PFSK-1 (cell line): ENCODE measurements around the gene DRAXIN.

ENCODE experiments used
- POLR2AphosphoS5 ChIP-seq: IDR thresholded peaks from 2 replicates; pipeline ENCODE4 v1.6.1; 2012; ENCODE audit warnings: low read depth, mild to moderate bottlenecking, control low read depth, low read length, moderate library complexity
- TAF1 ChIP-seq: IDR thresholded peaks from 2 replicates; pipeline ENCODE4 v1.6.1; 2012; ENCODE audit warnings: low read length, control low read depth, borderline replicate concordance; ENCODE audit not compliant: insufficient read depth
- TF ChIP-seq, protein P1 (sequence below), 2 experiments: IDR thresholded peaks; 2 replicates each; pipeline versions ENCODE4 v1.6.1 to v1.8.0; 2011 to 2012; ENCODE audit warnings: low read depth in 2 of 2, low read length in 2 of 2, control low read depth in 1 of 2, inconsistent platforms in 1 of 2, mild to moderate bottlenecking in 1 of 2, moderate library complexity in 1 of 2; ENCODE audit not compliant: insufficient read depth in 1 of 2

- TF ChIP-seq, protein P1, sequence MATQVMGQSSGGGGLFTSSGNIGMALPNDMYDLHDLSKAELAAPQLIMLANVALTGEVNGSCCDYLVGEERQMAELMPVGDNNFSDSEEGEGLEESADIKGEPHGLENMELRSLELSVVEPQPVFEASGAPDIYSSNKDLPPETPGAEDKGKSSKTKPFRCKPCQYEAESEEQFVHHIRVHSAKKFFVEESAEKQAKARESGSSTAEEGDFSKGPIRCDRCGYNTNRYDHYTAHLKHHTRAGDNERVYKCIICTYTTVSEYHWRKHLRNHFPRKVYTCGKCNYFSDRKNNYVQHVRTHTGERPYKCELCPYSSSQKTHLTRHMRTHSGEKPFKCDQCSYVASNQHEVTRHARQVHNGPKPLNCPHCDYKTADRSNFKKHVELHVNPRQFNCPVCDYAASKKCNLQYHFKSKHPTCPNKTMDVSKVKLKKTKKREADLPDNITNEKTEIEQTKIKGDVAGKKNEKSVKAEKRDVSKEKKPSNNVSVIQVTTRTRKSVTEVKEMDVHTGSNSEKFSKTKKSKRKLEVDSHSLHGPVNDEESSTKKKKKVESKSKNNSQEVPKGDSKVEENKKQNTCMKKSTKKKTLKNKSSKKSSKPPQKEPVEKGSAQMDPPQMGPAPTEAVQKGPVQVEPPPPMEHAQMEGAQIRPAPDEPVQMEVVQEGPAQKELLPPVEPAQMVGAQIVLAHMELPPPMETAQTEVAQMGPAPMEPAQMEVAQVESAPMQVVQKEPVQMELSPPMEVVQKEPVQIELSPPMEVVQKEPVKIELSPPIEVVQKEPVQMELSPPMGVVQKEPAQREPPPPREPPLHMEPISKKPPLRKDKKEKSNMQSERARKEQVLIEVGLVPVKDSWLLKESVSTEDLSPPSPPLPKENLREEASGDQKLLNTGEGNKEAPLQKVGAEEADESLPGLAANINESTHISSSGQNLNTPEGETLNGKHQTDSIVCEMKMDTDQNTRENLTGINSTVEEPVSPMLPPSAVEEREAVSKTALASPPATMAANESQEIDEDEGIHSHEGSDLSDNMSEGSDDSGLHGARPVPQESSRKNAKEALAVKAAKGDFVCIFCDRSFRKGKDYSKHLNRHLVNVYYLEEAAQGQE (IDR thresholded peaks at IDR 0.05; ENCODE audit: insufficient read depth in 1 of 2, low read depth in 2 of 2, low read length in 2 of 2), result no peak
- no peak for TF ChIP-seq POLR2AphosphoS5
- no peak for TF ChIP-seq TAF1
Observed at GRCh38 chr1:11714831-11715575, 23.5 kb downstream of the DRAXIN start.
